ENCODE measurements around the gene NARS2.

NARS2 gene

DNA sequence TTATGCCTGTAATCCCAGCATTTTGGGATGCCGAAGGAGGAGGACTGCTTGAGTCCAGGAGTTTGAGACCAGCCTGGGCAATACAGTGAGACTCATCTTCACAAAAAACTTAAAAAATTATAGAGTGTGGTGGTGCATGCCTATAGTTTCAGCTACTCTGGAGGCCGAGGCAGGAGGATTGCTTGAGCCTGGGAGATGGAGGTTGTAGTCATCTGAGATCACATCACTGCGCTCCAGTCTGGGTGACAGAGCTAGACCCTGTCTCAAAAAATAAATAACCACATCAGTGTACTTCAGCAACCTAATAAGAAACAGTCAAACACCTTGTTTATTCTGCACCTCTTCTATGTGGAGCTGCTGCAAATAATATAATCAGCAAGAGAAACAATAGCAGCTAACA is 1.4 kb downstream of the NARS2 start:
- Histone ChIP-seq H3K18ac (ENCODE audit: low read depth in 1 of 2, low read length in 2 of 2) (no peak overlapping the region), H2BK15ac (ENCODE audit: low read depth, poor library complexity, severe bottlenecking) (no peak overlapping the region), H3K27ac (ENCODE audit: low read length, poor library complexity, severe bottlenecking) (no peak overlapping the region), H3K4ac (ENCODE audit: low read depth in 1 of 2, low read length in 2 of 2) (no peak overlapping the region), H3K36me3 (ENCODE audit: control insufficient read depth in 1 of 2, insufficient read depth in 2 of 2, low read depth in 1 of 2, low read length in 2 of 2) (peaks cover 0 to 23% of the 10 kb centered on the region in 2 experiments), H3K4me3 (ENCODE audit: insufficient read depth in 1 of 2, low read depth in 1 of 2, low read length in 2 of 2) (peak overlapping the region in 1 of 2 experiments; percentile 94), H4K8ac (ENCODE audit: low read length) (no peak overlapping the region), H4K91ac (ENCODE audit: low read length) (no peak overlapping the region), H3K79me1 (replicated peaks; ENCODE audit: low read length, poor library complexity, severe bottlenecking) (peaks cover 18% of the 10 kb centered on the region), H3K9me3 (ENCODE audit: control insufficient read depth, low read length) (no peaks in the 10 kb centered on the region), H3K4me2 (ENCODE audit: low read length, poor library complexity, severe bottlenecking) (no peak overlapping the region), H3K14ac (ENCODE audit: low read length in 2 of 2) (no peak overlapping the region), H3K9ac (ENCODE audit: low read length) (peak overlapping the region; percentile 96), H2BK12ac (ENCODE audit: low read length in 2 of 2) (no peak overlapping the region), H3K4me1 (ENCODE audit: control insufficient read depth, insufficient read depth, low read depth, low read length) (peaks cover 6% of the 10 kb centered on the region), H3K23ac (ENCODE audit: low read length in 2 of 2) (no peak overlapping the region), H2BK120ac (ENCODE audit: low read depth, low read length) (no peak overlapping the region), H2BK5ac (ENCODE audit: low read depth, low read length, poor library complexity, severe bottlenecking) (no peak overlapping the region), H2AK5ac (ENCODE audit: low read length, severe bottlenecking) (no peak overlapping the region), H3K27me3 (ENCODE audit: control insufficient read depth in 1 of 2, insufficient read depth in 1 of 2, low read length in 2 of 2) (no peaks in the 10 kb centered on the region), H2AFZ (ENCODE audit: low read depth, low read length) (no peak overlapping the region)
- WGBS: 67% methylated on average over 3 of the region's 3 CpGs
- DNase-seq: no peak

DNA sequence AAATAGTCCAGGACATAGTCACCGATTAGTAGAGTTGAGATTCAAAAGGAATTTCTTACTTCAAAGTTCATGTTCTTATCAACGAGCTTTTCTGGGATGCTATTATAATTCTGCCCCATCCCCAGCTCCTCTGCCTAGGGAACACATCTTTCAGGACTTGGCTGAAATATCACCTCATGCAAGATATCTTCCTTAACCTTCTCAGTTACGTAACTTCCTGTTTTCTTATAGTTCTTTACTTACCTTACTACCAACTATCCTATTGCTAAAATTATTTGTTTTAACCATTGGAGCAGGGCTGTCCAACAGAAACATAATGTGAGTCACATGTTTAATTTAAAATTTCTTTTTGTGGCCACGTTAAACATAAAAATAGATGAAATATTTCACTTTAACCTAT is 2.3 kb downstream of the NARS2 start:
- Histone ChIP-seq H3K4me2 (ENCODE audit: low read length, poor library complexity, severe bottlenecking) (no peak overlapping the region), H3K27ac (ENCODE audit: low read length, poor library complexity, severe bottlenecking) (no peak overlapping the region), H3K79me1 (replicated peaks; ENCODE audit: low read length, poor library complexity, severe bottlenecking) (peaks cover 18% of the 10 kb centered on the region), H3K23ac (ENCODE audit: low read length in 2 of 2) (no peak overlapping the region), H3K4me3 (ENCODE audit: insufficient read depth in 1 of 2, low read depth in 1 of 2, low read length in 2 of 2) (no peak overlapping the region), H2AK5ac (ENCODE audit: low read length, severe bottlenecking) (no peak overlapping the region), H3K14ac (ENCODE audit: low read length in 2 of 2) (no peak overlapping the region), H2BK15ac (ENCODE audit: low read depth, poor library complexity, severe bottlenecking) (no peak overlapping the region), H4K91ac (ENCODE audit: low read length) (no peak overlapping the region), H3K9me3 (ENCODE audit: control insufficient read depth, low read length) (no peaks in the 10 kb centered on the region), H3K27me3 (ENCODE audit: control insufficient read depth in 1 of 2, insufficient read depth in 1 of 2, low read length in 2 of 2) (no peaks in the 10 kb centered on the region), H3K36me3 (ENCODE audit: control insufficient read depth in 1 of 2, insufficient read depth in 2 of 2, low read depth in 1 of 2, low read length in 2 of 2) (peaks cover 0 to 29% of the 10 kb centered on the region in 2 experiments), H2BK5ac (ENCODE audit: low read depth, low read length, poor library complexity, severe bottlenecking) (no peak overlapping the region), H4K8ac (ENCODE audit: low read length) (no peak overlapping the region), H3K4me1 (ENCODE audit: control insufficient read depth, insufficient read depth, low read depth, low read length) (peaks cover 6% of the 10 kb centered on the region), H2BK120ac (ENCODE audit: low read depth, low read length) (no peak overlapping the region), H2BK12ac (ENCODE audit: low read length in 2 of 2) (no peak overlapping the region), H2AFZ (ENCODE audit: low read depth, low read length) (no peak overlapping the region), H3K4ac (ENCODE audit: low read depth in 1 of 2, low read length in 2 of 2) (no peak overlapping the region), H3K18ac (ENCODE audit: low read depth in 1 of 2, low read length in 2 of 2) (no peak overlapping the region), H3K9ac (ENCODE audit: low read length) (no peak overlapping the region)
- WGBS: 98% methylated on average over 3 of the region's 4 CpGs
- no peak for DNase-seq

- no peak overlapping the region for H3K4me2 ChIP-seq (ENCODE audit: low read length, poor library complexity, severe bottlenecking)
- no peak overlapping the region for H3K4me3 ChIP-seq (ENCODE audit: insufficient read depth in 1 of 2, low read depth in 1 of 2, low read length in 2 of 2)
- H2AK5ac ChIP-seq (ENCODE audit: low read length, severe bottlenecking): no peak overlapping the region
- DNase-seq: no peak
- H2BK12ac ChIP-seq (ENCODE audit: low read length in 2 of 2): no peak overlapping the region
- H2BK15ac ChIP-seq (ENCODE audit: low read depth, poor library complexity, severe bottlenecking): no peak overlapping the region
- H3K4me1 ChIP-seq (ENCODE audit: control insufficient read depth, insufficient read depth, low read depth, low read length): peaks cover 5% of the 10 kb centered on the region
- H3K9ac ChIP-seq (ENCODE audit: low read length): no peak overlapping the region
- H4K91ac ChIP-seq (ENCODE audit: low read length): no peak overlapping the region
- H3K9me3 ChIP-seq (ENCODE audit: control insufficient read depth, low read length): no peaks in the 10 kb centered on the region
- H3K36me3 ChIP-seq (ENCODE audit: control insufficient read depth in 1 of 2, insufficient read depth in 2 of 2, low read depth in 1 of 2, low read length in 2 of 2): peaks cover 0 to 45% of the 10 kb centered on the region in 2 experiments
- no peak overlapping the region for H2BK120ac ChIP-seq (ENCODE audit: low read depth, low read length)
- no peak overlapping the region for H4K8ac ChIP-seq (ENCODE audit: low read length)
- no peak overlapping the region for H3K23ac ChIP-seq (ENCODE audit: low read length in 2 of 2)
- H3K27me3 ChIP-seq (ENCODE audit: control insufficient read depth in 1 of 2, insufficient read depth in 1 of 2, low read length in 2 of 2): no peaks in the 10 kb centered on the region
- no peak overlapping the region for H3K27ac ChIP-seq (ENCODE audit: low read length, poor library complexity, severe bottlenecking)
- H3K14ac ChIP-seq (ENCODE audit: low read length in 2 of 2): no peak overlapping the region
- 97% methylated on average over 5 of the region's 6 CpGs for WGBS
- H2AFZ ChIP-seq (ENCODE audit: low read depth, low read length): no peak overlapping the region
- no peak overlapping the region for H3K18ac ChIP-seq (ENCODE audit: low read depth in 1 of 2, low read length in 2 of 2)
- no peak overlapping the region for H2BK5ac ChIP-seq (ENCODE audit: low read depth, low read length, poor library complexity, severe bottlenecking)
- H3K79me1 ChIP-seq (replicated peaks; ENCODE audit: low read length, poor library complexity, severe bottlenecking): peaks cover 23% of the 10 kb centered on the region
- H3K4ac ChIP-seq (ENCODE audit: low read depth in 1 of 2, low read length in 2 of 2): no peak overlapping the region
These were observed 4.6 kb downstream of the NARS2 start for GRCh38 chr11:78570031-78570430.

- H3K9me3 ChIP-seq (ENCODE audit: control insufficient read depth, low read length): no peaks in the 10 kb centered on the region
- peaks cover 12% of the 10 kb centered on the region for H3K79me1 ChIP-seq (replicated peaks; ENCODE audit: low read length, poor library complexity, severe bottlenecking)
- H4K8ac ChIP-seq (ENCODE audit: low read length): no peak overlapping the region
- peak overlapping the region; percentile 78 for H2BK5ac ChIP-seq (ENCODE audit: low read depth, low read length, poor library complexity, severe bottlenecking)
- no peak overlapping the region for H3K4me2 ChIP-seq (ENCODE audit: low read length, poor library complexity, severe bottlenecking)
- no peak overlapping the region for H3K14ac ChIP-seq (ENCODE audit: low read length in 2 of 2)
- no peak overlapping the region for H3K23ac ChIP-seq (ENCODE audit: low read length in 2 of 2)
- H4K91ac ChIP-seq (ENCODE audit: low read length): no peak overlapping the region
- H2AK5ac ChIP-seq (ENCODE audit: low read length, severe bottlenecking): no peak overlapping the region
- H2BK12ac ChIP-seq (ENCODE audit: low read length in 2 of 2): no peak overlapping the region
- H3K27ac ChIP-seq (ENCODE audit: low read length, poor library complexity, severe bottlenecking): peak overlapping the region; percentile 67
- H3K36me3 ChIP-seq (ENCODE audit: control insufficient read depth in 1 of 2, insufficient read depth in 2 of 2, low read depth in 1 of 2, low read length in 2 of 2): peaks cover 0 to 49% of the 10 kb centered on the region in 2 experiments
- H3K4me1 ChIP-seq (ENCODE audit: control insufficient read depth, insufficient read depth, low read depth, low read length): peaks cover 10% of the 10 kb centered on the region
- H3K4ac ChIP-seq (ENCODE audit: low read depth in 1 of 2, low read length in 2 of 2): no peak overlapping the region
- H2AFZ ChIP-seq (ENCODE audit: low read depth, low read length): no peak overlapping the region
- H3K9ac ChIP-seq (ENCODE audit: low read length): peak overlapping the region; percentile 39
- H2BK120ac ChIP-seq (ENCODE audit: low read depth, low read length): no peak overlapping the region
- no peak overlapping the region for H2BK15ac ChIP-seq (ENCODE audit: low read depth, poor library complexity, severe bottlenecking)
- H3K27me3 ChIP-seq (ENCODE audit: control insufficient read depth in 1 of 2, insufficient read depth in 1 of 2, low read length in 2 of 2): no peaks in the 10 kb centered on the region
- no peak overlapping the region for H3K4me3 ChIP-seq (ENCODE audit: insufficient read depth in 1 of 2, low read depth in 1 of 2, low read length in 2 of 2)
- no peak for DNase-seq
- H3K18ac ChIP-seq (ENCODE audit: low read depth in 1 of 2, low read length in 2 of 2): no peak overlapping the region
- WGBS: 50% methylated on average over 3 of the region's 8 CpGs
These were observed 7.5 kb downstream of the NARS2 start for GRCh38 chr11:78567209-78567608.

Data from mesenchymal stem cell (in vitro differentiated cells and primary cell).